WTC11 (cell line): ENCODE data around the gene EDN2.

Experiments used
- FOXK1 ChIP-seq: sonication (generic); formaldehyde crosslinking; IDR thresholded peaks from 2 replicates; pipeline ENCODE4 v1.8.0; 2022; ENCODE audit warnings: mild to moderate bottlenecking, moderate library complexity, missing genetic modification reagents
- JAZF1 ChIP-seq: fragments of 250-450 bp; sonication (Bioruptor Pico); IDR thresholded peaks from 2 replicates; pipeline ENCODE4 v1.9.0; 2021; ENCODE audit warnings: moderate library complexity, mild to moderate bottlenecking, inconsistent platforms
- KAT7 ChIP-seq: sonication (generic); formaldehyde crosslinking; IDR thresholded peaks from 2 replicates; pipeline ENCODE4 v1.8.1; 2023; ENCODE audit warnings: missing genetic modification reagents, mild to moderate bottlenecking, borderline replicate concordance
- MAX ChIP-seq: sonication (generic); formaldehyde crosslinking; IDR thresholded peaks from 2 replicates; pipeline ENCODE4 v1.8.0; 2022; ENCODE audit warnings: mild to moderate bottlenecking, missing genetic modification reagents
- MYBL2 ChIP-seq: sonication (generic); formaldehyde crosslinking; IDR thresholded peaks from 2 replicates; pipeline ENCODE4 v1.8.1; 2023; ENCODE audit warnings: mild to moderate bottlenecking, moderate library complexity, missing genetic modification reagents
- ZNF416 ChIP-seq: fragments of 250-450 bp; sonication (Bioruptor Pico); IDR thresholded peaks from 2 replicates; pipeline ENCODE4 v1.9.0; 2021; ENCODE audit warnings: mild to moderate bottlenecking, inconsistent platforms
- TF ChIP-seq, protein P1 (sequence below): sonication (generic); formaldehyde crosslinking; IDR thresholded peaks from 2 replicates; pipeline ENCODE4 v1.8.1; 2022; ENCODE audit warnings: mild to moderate bottlenecking, moderate library complexity, missing genetic modification reagents
- TF ChIP-seq, protein P2 (sequence below): fragments of 200-600 bp; IDR thresholded peaks from 2 replicates; pipeline ENCODE4 v1.8.0; 2022; ENCODE audit warnings: antibody characterized with exemption

DNA sequence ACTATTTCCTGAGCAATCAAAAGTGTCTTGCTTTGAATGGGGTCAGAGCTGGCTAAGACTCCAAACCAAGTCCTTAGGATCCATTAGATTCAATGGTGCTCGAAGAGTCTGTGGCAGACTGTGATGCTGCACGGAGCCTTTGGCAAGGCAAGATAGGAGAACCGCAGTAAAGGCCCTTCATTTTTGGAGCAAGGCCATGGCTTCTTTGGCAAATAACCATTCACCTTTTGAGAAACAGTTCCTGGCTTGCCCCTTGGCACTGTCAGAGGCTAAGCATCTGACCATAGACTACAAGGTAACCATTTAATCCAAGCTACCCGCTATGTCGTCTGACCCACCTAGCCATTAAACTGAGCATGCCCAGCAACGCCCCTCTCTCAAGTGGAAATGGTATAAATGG lies 45.2 kb downstream of the EDN2 start:
- TF ChIP-seq KAT7 = no peak
- TF ChIP-seq JAZF1 (CRISPR knock-in tag) = no peak
- TF ChIP-seq, protein P1, sequence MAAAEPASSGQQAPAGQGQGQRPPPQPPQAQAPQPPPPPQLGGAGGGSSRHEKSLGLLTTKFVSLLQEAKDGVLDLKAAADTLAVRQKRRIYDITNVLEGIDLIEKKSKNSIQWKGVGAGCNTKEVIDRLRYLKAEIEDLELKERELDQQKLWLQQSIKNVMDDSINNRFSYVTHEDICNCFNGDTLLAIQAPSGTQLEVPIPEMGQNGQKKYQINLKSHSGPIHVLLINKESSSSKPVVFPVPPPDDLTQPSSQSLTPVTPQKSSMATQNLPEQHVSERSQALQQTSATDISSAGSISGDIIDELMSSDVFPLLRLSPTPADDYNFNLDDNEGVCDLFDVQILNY (CRISPR knock-in tag) = no peak
- TF ChIP-seq, protein P2, sequence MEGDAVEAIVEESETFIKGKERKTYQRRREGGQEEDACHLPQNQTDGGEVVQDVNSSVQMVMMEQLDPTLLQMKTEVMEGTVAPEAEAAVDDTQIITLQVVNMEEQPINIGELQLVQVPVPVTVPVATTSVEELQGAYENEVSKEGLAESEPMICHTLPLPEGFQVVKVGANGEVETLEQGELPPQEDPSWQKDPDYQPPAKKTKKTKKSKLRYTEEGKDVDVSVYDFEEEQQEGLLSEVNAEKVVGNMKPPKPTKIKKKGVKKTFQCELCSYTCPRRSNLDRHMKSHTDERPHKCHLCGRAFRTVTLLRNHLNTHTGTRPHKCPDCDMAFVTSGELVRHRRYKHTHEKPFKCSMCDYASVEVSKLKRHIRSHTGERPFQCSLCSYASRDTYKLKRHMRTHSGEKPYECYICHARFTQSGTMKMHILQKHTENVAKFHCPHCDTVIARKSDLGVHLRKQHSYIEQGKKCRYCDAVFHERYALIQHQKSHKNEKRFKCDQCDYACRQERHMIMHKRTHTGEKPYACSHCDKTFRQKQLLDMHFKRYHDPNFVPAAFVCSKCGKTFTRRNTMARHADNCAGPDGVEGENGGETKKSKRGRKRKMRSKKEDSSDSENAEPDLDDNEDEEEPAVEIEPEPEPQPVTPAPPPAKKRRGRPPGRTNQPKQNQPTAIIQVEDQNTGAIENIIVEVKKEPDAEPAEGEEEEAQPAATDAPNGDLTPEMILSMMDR = no peak
- no peak for TF ChIP-seq MAX
- TF ChIP-seq ZNF416 (CRISPR knock-in tag) = no peak
- no peak for TF ChIP-seq FOXK1
- TF ChIP-seq MYBL2 (CRISPR knock-in tag) = no peak
